Endometrial microvascular endothelial cells (primary cell): ENCODE measurements around the gene BMPR1A. TPM values are rescaled to one million over a fixed set of nuclear protein-coding genes. Genes with fewer than 3 reads are reported as not detected.
"Not testable (repeated sequence)": the region's sequence is repeated elsewhere in the genome, so short reads cannot be mapped to it uniquely, and the experiment has no call there.

Experiments used
- in situ Hi-C: cut with HindIII; loops from 2 replicates; pipeline ENCODE4 v1.10.0; 2017; ENCODE audit warnings: low sequenced_read_pairs, low pct_unique_long_range_greater_than_20kb; ENCODE audit errors: inconsistent ontology term
- total RNA-seq: library from RNA; depleted of rRNA; stranded (reverse); fragments of >200 nt; gene quantifications from one replicate; pipeline ENCODE4 v1.2.3, GENCODE V29; 2015; ENCODE audit errors: inconsistent ontology term

BMPR1A gene
- total RNA-seq, 1 donor from 2014 or later: 0.28 TPM

DNA sequence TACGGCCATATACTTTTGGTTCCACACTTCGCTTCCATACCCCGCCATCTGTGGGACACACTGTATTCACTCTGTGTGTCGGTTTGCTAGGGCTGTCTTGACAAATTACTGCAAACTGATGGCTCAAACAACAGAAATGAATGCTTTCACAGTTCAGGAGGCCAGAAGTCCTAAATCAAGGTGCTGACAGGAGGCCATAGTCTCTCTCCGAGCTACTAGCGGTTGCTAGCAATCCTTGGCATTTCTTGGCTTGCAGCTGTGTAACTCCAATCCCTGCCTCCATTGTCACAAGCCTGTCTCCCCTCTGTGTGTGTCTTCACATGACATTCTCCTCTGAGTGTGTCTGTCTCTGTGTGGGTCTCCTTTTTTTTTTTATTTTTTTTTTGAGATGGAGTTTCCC is 28.9 kb upstream of the BMPR1A start:
- in situ Hi-C loops: no loop called here

DNA sequence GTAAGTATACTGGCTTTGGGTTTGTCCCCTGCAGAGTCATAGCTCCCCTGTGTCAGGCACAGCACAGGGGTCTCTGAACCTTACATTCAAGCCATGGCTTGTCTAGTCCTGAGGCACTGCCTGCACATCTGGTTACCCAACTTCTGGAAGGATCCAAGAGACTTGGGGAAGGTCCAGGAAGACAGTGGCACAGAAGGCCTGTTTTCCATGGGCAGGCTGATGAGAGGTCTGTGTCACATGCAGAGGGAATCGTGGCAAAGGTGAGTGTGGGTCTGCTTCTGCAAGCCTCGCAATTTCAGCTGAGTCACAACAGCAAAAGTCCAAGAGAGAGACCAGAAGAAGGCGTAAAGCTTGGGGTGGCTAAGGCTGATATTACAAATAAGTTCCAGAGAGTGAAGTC is 28.4 kb upstream of the BMPR1A start:
- in situ Hi-C loops: no loop called here

DNA sequence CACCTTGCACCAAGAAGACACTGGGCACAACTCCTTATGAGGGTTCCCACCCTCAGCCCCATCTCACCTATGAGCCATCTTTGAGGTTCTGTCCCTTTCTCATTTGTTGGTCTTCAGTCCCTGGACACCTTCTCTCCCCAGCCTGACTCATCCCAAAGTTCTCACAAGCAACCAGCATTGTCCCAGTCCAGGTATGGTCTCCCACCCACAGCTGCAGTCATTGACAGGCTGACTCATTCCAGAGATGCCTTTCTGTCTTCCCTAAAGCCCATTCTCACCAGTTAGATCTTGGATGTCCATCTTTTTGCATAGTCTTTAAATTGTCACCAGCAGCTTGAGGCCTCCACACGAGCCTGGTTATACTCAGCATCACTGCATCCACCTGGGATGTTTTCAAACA is 26.7 kb upstream of the BMPR1A start:
- in situ Hi-C loops: no loop called here

DNA sequence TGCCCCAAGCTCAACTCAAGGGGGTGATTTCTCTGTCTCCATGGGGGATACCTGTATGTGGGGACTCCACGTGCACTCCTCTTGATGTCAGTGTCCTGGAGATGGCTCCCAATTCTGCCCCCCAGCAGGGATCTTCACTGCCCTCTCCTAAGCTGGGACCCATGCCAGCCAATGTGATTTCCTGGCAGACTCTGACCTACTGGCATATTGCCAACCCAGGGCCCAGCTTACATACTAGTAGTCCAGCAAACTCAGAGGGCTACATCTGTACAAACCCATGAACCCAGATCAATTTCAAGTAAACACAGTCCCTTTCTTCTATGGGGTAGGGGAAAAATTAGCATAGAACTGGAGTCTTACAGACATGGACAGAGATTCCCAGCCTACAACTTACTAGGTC is 26.2 kb upstream of the BMPR1A start:
- in situ Hi-C loops: no loop called here

DNA sequence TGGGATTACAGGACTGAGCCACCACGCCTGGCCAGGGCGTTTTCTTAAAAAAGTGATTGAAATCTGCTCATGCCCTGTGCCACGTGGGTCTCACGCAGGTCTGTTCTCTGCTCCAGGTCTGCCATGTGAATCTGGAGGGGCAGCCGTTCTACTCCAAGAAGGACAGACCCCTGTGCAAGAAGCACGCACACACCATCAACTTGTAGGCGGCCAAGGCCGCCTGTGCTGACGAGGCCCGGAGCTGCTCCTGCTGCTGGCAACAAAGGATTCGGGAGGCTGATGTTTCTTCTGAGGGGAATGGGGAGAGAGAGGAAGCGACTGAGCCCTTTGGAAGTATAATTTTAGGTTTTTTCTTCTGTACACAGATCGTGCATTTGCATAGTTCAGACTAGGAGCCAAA is 23.6 kb upstream of the BMPR1A start:
- in situ Hi-C loops: no loop called here

DNA sequence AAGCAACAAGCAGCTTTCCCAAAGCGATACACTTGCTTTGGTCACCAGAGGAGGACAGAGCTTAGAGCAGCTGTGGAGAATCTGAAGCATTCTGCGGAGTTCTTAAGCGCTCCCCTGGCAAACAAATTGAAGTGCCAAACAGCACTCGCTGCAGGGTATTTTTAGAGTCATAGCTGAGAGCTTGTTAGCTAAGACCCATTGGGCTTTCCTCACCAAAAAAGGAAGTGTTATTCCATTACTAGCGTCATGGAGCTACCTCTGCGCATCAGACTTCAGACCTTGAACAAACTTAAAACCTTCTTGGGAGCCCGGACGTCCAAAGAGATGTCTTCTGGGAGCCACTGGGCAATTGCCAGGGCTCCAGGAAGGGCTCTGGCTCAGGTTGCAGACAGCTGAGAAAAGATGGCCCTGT is 23.2 kb upstream of the BMPR1A start:
- in situ Hi-C loops: no loop called here

DNA sequence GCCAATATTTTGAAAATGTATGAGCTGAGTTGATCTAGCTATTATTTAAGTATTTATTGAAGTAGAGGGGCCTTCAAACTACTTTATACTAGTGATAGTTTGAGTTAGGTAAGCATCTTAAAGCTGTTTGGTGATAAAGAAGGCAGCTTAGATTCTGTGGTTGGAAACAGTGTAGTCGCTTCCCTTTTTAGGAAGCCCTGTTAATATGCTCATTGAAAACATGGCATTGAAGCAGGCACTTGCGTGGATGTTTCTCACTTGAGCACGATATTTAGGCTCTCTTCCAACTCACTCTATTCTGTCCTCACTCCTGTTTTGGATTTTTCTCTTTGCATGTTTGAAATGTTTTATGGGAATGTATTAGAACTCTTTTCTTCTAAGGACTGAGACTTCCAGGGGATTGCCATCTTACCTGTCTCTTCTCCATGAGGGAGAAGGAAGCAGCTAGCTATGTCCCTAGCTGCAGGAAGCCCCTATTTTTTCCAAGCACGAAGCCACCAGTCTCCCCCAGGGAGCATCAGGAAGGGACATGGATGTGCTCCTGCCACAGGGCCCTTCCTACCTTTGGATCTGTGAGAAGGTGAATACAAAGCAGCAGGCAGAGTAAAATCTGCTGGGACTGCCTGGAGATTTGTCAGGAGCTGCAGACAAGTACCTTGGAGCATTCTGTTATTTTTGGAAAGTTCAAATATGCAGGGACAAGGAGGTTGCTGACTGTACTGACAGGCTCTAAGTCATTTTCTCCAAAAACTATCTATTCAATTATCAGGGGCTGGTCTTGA is 22.0 kb upstream of the BMPR1A start:
- in situ Hi-C loops: no loop called here

DNA sequence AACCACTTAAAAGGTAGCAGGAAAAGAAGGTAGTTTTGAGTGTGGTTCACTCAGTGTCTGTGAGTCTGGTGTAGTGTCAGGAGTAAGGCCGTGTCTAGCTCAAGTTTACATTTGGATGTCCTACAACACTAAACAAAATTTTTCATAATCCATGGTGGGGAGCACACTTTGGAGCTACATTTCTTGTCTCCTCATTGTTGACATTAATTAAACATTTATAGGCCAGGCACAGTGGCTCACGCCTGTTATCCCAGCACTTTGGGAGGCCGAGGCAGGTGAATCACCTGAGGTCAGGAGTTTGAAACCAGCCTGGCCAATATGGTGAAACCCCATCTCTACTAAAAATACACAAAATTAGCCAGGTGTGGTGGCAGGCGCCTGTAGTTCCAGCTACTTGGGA is 21.1 kb upstream of the BMPR1A start:
- in situ Hi-C loops: not testable (repeated sequence)

DNA sequence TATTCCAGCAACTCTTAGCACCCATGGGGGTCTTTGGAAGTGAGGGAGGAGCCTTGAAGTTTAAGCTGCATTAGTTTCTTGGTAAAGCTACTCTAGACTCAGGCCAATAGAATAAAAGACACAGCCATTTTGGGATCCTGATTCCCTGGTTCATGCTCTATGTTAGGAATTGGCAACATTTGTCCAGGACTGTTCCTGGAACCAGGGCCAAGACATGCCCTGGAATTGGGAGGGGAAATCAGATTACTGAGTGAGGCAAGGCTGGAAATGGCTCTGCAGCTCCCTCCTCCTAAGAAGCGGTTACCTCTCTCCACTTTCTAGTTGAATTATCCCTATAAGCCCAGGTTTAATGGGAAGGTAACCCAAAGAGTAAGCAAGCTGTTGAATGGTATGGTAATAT is 14.2 kb upstream of the BMPR1A start:
- in situ Hi-C loops: no loop called here

DNA sequence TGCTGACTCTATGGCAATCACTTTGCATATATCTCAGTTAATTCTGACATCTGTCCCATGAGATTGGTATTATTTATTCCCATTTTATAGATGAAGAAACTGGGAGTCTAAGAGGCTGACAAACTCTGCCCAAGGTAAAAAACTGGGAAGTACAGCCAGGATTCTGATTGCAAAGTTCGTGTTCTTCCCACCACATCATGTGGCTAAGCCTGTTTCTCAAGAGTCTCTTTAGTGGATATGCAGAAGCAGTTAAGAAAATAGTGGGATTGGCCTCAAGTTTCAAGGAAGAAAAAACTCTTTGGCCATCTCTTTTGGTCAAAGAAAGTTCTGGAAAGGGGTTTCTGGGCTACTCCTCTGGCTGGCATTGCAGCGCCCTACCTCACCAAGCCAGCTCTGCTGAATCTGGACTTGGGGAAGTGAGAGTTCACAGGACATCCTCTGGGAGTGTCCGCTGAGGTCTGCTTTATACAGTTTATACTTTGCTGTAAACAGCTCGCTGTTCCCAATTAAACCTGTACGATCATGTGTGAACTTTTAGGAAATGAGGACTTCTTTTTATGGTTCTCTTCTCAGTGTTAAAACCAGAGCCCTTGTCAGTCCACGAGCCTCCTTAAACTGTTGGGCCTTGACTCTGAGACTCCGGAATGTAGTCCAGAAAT is 12.2 kb upstream of the BMPR1A start:
- in situ Hi-C loops: no loop called here

DNA sequence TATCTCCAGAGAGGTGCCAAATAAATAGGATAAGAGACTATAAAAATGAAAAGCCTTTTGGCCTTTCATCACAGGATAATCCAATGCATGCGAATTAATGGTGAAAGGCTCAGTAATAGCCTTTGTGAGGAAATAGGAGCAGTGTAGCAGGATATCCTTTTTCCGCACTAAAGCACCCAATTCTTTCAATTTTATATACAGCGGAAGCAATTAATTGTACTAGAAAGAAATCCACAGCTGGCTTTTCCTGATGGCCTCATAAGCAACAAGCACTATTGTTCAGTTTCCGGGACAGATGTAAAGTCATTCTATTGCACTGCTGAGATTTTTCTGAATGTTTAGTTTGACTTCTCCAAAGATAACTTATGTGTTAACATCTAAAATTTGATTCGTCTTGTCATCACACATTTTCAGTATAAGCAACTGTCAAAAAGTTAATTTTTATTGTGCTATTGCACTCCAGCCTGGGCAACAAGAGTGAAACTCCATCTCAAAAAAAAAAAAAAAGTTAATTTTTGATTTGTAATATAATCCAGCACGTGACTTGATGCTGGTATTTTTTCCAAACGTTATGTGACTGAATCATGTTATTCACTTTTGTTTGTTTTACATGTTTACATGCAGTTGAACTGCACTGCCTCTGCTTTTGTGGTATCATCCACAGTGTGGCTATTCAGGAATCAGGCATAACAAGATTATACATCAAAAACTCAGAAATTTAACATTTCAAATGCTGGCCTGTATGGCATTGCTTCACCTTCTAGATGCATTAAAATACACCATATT is 8.4 kb upstream of the BMPR1A start:
- in situ Hi-C loops: no loop called here

DNA sequence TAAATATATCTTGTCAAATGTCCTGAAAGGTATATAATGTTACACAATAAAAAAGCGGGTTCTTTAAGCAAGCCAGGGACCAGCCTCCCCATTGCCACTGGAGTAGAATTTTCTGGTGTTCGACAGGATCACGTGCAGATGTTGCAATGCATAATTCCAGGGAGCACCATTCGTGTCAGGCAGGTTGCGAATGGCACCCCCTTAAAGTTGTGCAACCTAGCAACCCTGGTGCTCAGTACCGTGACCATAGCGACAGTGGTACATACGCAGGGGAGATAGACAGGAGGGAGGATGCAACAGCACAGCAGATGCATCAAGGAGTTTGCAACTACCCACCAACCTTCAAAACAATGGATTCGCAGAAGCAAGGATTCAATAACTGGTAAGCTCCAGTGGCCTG is 6.6 kb upstream of the BMPR1A start:
- in situ Hi-C loops: no loop called here

DNA sequence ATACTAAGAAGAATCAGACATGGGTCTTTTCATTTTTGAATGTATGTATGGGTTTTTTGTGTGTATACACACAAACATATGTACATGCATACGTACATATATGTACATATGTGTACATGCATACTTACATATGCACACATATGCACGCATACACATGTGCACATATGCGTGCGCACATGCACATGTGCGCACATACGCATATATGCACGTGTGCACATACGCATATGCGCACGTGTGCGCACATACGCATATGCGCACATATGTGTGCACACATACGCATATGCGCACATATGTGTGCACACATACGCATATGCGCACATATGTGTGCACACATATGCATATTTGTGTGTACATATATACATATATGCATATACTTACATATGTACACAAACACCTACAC is 4.9 kb upstream of the BMPR1A start:
- in situ Hi-C loops: no loop called here

DNA sequence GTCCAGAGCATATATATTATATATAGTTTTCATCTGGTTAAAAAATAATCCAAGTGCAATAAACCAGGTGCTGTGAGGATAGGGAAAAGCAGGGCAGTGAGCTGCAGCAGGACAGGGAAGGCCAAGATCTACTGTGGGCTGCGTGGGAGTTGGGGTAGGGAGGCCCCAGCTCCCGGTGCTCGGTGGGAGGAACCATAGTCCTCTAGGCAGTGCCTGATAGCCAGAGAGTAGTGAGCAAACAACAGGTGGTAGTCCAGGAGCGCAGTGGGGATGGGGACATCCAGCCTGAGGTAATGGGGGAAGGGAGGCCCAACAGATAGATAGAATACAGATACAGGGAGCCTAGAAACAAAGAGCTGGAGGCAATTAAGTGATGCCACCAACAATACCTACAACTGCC is 4.1 kb upstream of the BMPR1A start:
- in situ Hi-C loops: no loop called here

DNA sequence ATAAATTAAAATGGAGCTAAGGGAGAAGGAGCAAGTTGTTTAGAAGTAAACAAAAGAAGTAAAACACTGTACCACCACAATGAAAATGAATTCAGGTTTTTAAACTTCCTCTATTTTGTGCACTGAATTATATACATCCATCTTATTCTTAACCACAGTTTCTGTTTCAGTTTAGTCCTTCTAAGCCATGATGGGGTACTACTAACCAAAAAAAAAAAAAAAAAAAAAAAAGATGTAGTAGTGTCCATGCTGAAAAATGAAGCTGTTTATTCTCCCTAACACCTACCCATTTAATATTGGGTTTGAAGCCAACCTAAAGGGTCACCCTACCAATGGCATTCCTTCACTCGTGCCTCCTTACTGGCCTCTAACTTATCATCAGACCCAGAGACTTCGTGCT is 3.4 kb upstream of the BMPR1A start:
- in situ Hi-C loops: no loop called here

DNA sequence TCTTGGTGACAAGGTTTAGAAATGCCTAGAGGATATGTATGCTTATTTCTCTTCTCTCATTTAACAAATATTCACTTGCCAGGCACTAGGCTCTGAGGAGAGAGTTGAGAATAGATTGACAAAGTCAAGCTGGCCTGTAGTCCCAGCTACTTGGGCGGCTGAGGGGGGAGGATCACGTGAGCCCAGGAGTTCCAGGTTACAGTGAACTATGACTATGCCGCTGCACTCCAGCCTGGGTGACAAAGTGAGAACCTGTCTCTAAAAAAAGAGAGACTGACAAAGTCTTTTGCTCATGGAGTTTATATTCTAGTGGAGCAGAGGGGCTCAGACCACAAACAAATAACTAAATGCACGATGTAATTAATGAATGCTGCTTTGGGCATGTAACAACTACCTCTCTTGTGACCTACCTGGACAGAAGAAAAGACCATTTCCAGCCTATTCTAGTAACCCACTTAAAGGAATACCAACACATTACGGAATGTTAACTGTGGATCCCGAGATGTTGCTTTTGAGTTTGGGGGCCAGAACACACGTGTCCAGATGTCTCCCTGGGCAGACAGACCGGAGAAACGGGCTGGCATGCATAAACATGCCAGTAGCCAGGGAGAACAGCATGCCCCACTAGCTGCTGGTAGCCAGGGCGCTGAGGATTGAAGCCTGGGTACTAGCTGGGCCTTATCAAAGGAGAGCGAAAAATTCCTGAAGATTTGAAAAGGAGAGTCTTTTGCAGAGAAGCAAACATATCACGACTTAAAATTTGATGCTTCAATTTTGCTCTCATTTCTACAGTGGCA is 2.6 kb upstream of the BMPR1A start:
- in situ Hi-C loops: no loop called here

DNA sequence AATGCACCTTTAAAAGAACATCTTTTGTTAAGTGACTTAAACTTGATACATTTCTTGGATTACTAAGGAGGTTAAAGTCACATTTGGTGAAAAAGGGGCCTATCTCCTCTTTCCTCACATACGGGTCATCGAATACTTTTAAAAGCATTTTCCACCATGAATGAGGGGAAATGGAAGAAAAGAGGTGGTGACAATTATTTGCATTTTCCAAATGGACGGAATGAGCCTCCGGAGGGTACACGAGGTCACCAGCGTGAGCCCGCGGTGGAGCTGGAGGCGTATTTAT is 1.0 kb upstream of the BMPR1A start:
- in situ Hi-C loops: no loop called here

DNA sequence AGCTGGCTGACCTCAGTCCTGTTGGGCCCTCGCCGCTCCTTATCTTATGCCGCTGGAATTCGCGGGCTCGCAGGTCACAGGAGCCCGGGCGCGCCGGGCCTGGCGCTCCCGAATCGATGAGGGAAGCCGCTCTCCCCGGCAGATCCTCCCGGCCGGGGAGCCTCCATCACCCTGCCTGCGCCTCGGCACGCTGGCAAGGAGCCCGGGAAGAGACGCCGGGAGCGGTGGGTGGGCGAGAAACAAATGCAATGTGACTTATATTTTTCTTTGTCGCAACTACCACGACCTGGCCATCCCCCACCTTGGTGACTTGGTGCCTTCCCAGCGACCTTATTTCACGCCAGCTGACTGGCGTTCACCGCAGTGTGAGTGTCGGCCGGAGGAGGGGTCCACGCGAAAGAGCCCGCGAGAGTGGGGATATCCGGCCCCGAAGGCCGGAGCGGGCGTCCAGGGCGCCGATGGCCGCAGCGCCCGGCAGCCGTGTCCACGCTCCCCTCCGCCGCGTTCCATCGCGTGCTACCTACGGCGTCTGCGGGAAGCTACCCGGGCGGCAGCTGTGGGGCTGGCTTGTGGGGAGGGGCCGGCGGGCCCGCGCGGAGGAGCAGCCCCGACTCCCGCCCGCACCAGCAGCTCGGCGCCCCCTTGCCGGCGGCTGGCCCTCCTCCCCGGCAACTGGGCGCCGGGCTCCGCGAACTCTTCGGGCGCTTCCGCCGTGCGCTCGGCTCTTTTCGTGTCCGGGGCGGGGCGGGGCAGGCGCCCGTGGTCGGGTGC is 494 bp upstream of the BMPR1A start:
- in situ Hi-C loops: no loop called here
